Stimulated activated naive CD8-positive, alpha-beta T cell treated with anti-CD3 and anti-CD28 coated beads, Interleukin-15, Interleukin-2, amounts not matched to agents 100 ng/mL and 50 ng/mL, for 24 hours (primary cell): ENCODE data around the gene TCTN1.

Source experiments
- H3K27ac Mint-ChIP-seq: one replicate; pipeline ENCODE4 v1.8.0; 2021; ENCODE audit warnings: mild to moderate bottlenecking, mixed read lengths
- H3K27me3 Mint-ChIP-seq: one replicate; pipeline ENCODE4 v1.8.0; 2021; ENCODE audit warnings: mixed read lengths
- H3K36me3 Mint-ChIP-seq: one replicate; pipeline ENCODE4 v1.8.0; 2021; ENCODE audit warnings: low read depth, mixed read lengths
- H3K4me1 Mint-ChIP-seq: one replicate; pipeline ENCODE4 v1.8.0; 2021; ENCODE audit warnings: low read depth, mixed read lengths
- H3K4me3 Mint-ChIP-seq: one replicate; pipeline ENCODE4 v1.8.0; 2021; ENCODE audit warnings: mild to moderate bottlenecking, mixed read lengths
- H3K9me3 Mint-ChIP-seq: one replicate; pipeline ENCODE4 v1.8.0; 2021; ENCODE audit warnings: mixed read lengths

The TCTN1 gene

GRCh38 chr12:110693731-110694130 is 79.8 kb downstream of the TCTN1 start:
- Mint-ChIP-seq H3K4me1 (peaks cover 68% of the 10 kb centered on the region), H3K9me3 (no peaks in the 10 kb centered on the region), H3K36me3 (no peaks in the 10 kb centered on the region), H3K27me3 (no peaks in the 10 kb centered on the region), H3K4me3 (no peak overlapping the region), H3K27ac (no peak overlapping the region)

DNA sequence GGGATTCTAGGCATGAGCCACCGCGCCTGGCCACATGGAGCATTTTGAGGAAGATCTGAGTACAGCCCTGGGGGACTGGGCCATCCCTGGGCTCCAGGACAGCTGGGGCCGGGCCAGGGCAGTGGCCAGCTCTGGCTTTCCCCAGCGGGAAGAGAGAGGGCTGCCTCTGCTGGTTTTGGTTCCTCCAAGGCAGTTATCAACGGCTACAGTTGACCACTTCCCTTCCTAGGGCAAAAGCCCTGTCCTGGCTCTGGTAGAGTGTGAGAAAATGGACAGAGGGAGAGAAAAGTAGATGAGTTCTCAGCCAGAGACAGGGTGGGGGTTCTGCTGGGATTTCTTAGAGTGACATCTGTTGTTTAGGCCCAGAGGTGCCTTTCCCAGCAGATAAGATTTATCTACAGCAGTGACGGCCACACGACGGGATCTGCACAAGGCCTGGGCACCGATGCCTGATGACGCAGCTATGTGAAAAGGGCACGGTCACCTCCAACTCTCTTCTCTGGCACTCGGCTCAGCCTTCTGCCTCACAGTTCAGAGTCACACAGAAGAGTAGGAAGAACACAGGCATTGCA is 80.5 kb downstream of the TCTN1 start:
- Mint-ChIP-seq H3K9me3 (no peaks in the 10 kb centered on the region), H3K27me3 (no peaks in the 10 kb centered on the region), H3K4me1 (peaks cover 66% of the 10 kb centered on the region), H3K27ac (no peak overlapping the region), H3K4me3 (no peak overlapping the region), H3K36me3 (no peaks in the 10 kb centered on the region)

- H3K27me3 Mint-ChIP-seq = no peaks in the 10 kb centered on the region
- H3K4me3 Mint-ChIP-seq = no peak overlapping the region
- H3K36me3 Mint-ChIP-seq = no peaks in the 10 kb centered on the region
- no peaks in the 10 kb centered on the region for H3K9me3 Mint-ChIP-seq
- no peak overlapping the region for H3K27ac Mint-ChIP-seq
- H3K4me1 Mint-ChIP-seq = peaks cover 51% of the 10 kb centered on the region
These were observed 82.4 kb downstream of the TCTN1 start for GRCh38 chr12:110696283-110696682.

DNA sequence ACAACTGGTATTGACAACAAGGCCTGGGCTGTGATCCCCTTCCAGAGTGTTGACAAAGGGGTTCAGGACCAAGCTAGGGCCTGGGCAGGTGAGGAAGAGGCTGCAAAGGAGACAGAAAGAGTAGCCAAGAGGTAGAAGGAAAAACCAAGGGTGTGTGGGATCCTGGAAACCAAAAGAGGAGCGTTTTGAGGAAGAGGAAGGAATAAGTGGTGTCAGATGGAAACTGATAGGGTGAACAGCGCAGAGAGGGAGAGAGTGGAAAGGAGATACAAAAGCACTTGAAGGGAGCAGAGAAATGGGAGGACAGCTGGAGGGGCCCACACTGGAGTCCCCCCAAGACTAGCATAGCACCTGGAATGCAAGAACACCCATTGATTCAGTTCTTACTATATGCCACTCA is 83.3 kb downstream of the TCTN1 start:
- Mint-ChIP-seq H3K27ac (peak overlapping the region; percentile 76), H3K9me3 (no peaks in the 10 kb centered on the region), H3K36me3 (no peaks in the 10 kb centered on the region), H3K4me1 (peaks cover 41% of the 10 kb centered on the region), H3K27me3 (no peaks in the 10 kb centered on the region), H3K4me3 (no peak overlapping the region)

DNA sequence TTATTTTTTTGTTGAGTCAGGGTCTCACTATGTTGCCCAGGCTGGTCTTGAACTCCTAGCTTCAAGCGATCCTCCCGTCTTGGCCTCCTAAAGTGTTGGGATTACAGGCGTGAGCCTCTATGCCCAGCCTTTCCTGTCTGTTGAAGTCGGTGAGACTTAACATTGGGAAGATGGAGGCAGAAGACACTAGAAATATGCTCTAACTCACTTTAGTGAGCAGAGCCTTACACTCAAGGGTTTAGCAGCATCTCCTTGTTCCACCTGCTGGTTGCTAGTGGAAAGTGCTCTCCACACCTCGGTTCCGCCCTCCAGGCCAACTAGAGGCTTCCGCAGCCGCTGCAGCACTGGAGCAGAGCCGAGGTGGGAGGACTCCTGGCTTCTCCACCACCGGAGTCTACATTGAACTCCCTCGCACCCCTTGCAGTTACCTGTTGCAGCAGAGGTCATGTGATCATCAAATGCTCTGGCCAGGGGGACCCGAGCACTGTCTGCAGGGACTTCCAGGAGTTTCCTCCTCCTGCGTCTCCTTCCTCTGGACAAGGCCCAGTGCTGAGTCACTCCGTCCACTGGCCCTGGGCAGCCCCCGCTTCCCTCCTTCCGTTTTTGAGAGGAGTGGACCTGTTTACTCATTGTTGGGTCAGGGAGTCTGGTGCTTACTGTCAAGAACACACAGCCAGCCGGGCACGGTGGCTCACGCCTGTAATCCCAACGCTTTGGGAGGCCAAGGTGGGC is 84.4 kb downstream of the TCTN1 start:
- Mint-ChIP-seq H3K27ac (peak overlapping the region; percentile 93), H3K4me3 (no peak overlapping the region), H3K9me3 (no peaks in the 10 kb centered on the region), H3K36me3 (no peaks in the 10 kb centered on the region), H3K4me1 (peaks cover 38% of the 10 kb centered on the region), H3K27me3 (no peaks in the 10 kb centered on the region)
